ENCODE data around the gene RAPGEFL1. TPM values are rescaled to one million over a fixed set of nuclear protein-coding genes. Genes with fewer than 3 reads are reported as not detected.
A peak's percentile ranks its signal among the peaks of the same experiment; 100 is the strongest.
"Not testable (repeated sequence)": the region's sequence is repeated elsewhere in the genome, so short reads cannot be mapped to it uniquely, and the experiment has no call there.

The RAPGEFL1 gene
- total RNA-seq, 1 donor from 2014 or later = 7.0 TPM

DNA sequence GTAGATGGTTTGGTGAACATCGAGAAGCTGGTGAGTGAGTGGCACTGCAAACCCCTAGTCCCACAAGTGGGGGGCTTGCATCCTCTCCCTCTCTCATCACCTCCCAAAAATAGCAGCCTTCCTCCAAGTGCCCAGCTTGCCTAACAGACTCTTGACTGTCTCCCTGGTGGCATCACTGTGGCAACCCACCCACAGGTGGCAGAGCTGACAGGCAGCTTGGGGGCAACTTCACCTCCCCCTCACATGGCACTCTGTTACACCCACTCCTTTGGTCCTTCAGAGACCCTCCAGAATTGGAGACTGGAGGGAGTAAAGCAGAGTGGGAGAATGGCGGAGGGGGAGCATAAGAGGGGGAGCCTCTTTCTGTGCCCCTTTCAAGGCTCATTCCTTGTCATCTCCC, 15.7 kb downstream of the RAPGEFL1 start:
- no peak for TF ChIP-seq EZH2 (IDR thresholded peaks at IDR 0.05; ENCODE audit: insufficient read depth, low read length)
- TF ChIP-seq, protein P1, sequence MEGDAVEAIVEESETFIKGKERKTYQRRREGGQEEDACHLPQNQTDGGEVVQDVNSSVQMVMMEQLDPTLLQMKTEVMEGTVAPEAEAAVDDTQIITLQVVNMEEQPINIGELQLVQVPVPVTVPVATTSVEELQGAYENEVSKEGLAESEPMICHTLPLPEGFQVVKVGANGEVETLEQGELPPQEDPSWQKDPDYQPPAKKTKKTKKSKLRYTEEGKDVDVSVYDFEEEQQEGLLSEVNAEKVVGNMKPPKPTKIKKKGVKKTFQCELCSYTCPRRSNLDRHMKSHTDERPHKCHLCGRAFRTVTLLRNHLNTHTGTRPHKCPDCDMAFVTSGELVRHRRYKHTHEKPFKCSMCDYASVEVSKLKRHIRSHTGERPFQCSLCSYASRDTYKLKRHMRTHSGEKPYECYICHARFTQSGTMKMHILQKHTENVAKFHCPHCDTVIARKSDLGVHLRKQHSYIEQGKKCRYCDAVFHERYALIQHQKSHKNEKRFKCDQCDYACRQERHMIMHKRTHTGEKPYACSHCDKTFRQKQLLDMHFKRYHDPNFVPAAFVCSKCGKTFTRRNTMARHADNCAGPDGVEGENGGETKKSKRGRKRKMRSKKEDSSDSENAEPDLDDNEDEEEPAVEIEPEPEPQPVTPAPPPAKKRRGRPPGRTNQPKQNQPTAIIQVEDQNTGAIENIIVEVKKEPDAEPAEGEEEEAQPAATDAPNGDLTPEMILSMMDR (IDR thresholded peaks at IDR 0.05; ENCODE audit: insufficient read depth, low read depth, low read length) = no peak
- Histone ChIP-seq H2AFZ (ENCODE audit: low read depth, low read length) (no peak overlapping the region), H3K9ac (ENCODE audit: low read length) (no peak overlapping the region), H3K79me2 (ENCODE audit: insufficient read depth, low read length) (no peaks in the 10 kb centered on the region), H3K4me1 (ENCODE audit: insufficient read depth, low read length) (peaks cover 3% of the 10 kb centered on the region), H3K4me2 (ENCODE audit: low read length) (no peak overlapping the region), H3K9me3 (ENCODE audit: insufficient read depth, low read depth, low read length) (no peaks in the 10 kb centered on the region), H3K36me3 (ENCODE audit: insufficient read depth, low read length) (peaks cover 2% of the 10 kb centered on the region), H3K27ac (ENCODE audit: low read depth, low read length) (no peak overlapping the region), H3K27me3 (ENCODE audit: insufficient read depth, low read length) (no peaks in the 10 kb centered on the region), H4K20me1 (ENCODE audit: insufficient read depth, low read length) (no peaks in the 10 kb centered on the region), H3K4me3 (ENCODE audit: insufficient read depth, low read depth, low read length) (no peak overlapping the region)
- Mint-ChIP-seq H3K4me3 (ENCODE audit: unreplicated experiment) (peak overlapping the region; percentile 40), H3K4me1 (ENCODE audit: low read depth, unreplicated experiment) (peaks cover 4% of the 10 kb centered on the region), H3K27ac (ENCODE audit: unreplicated experiment) (no peak overlapping the region), H3K36me3 (ENCODE audit: low read depth, unreplicated experiment) (peaks cover 19% of the 10 kb centered on the region), H3K9me3 (ENCODE audit: unreplicated experiment) (no peaks in the 10 kb centered on the region), H3K27me3 (ENCODE audit: low read depth, unreplicated experiment) (peaks cover 1% of the 10 kb centered on the region)
- DNase-seq (ENCODE audit: low read depth) (no peak), FAIRE-seq (no peak)

- peaks cover 2% of the 10 kb centered on the region for H3K36me3 ChIP-seq (ENCODE audit: insufficient read depth, low read length)
- no peak overlapping the region for H3K9ac ChIP-seq (ENCODE audit: low read length)
- Mint-ChIP-seq H3K36me3 (ENCODE audit: low read depth, unreplicated experiment) (peaks cover 9% of the 10 kb centered on the region), H3K27ac (ENCODE audit: unreplicated experiment) (no peak overlapping the region), H3K4me1 (ENCODE audit: low read depth, unreplicated experiment) (peaks cover 6% of the 10 kb centered on the region), H3K27me3 (ENCODE audit: low read depth, unreplicated experiment) (peaks cover 2% of the 10 kb centered on the region), H3K9me3 (ENCODE audit: unreplicated experiment) (no peaks in the 10 kb centered on the region), H3K4me3 (ENCODE audit: unreplicated experiment) (no peak overlapping the region)
- no peak overlapping the region for H3K27ac ChIP-seq (ENCODE audit: low read depth, low read length)
- no peak for FAIRE-seq
- no peak for DNase-seq (ENCODE audit: low read depth)
- no peaks in the 10 kb centered on the region for H4K20me1 ChIP-seq (ENCODE audit: insufficient read depth, low read length)
- TF ChIP-seq, protein P1 (IDR thresholded peaks at IDR 0.05; ENCODE audit: insufficient read depth, low read depth, low read length) = no peak
- no peak for TF ChIP-seq EZH2 (IDR thresholded peaks at IDR 0.05; ENCODE audit: insufficient read depth, low read length)
- H3K9me3 ChIP-seq (ENCODE audit: insufficient read depth, low read depth, low read length) = no peaks in the 10 kb centered on the region
- H3K4me1 ChIP-seq (ENCODE audit: insufficient read depth, low read length) = peaks cover 3% of the 10 kb centered on the region
- no peaks in the 10 kb centered on the region for H3K27me3 ChIP-seq (ENCODE audit: insufficient read depth, low read length)
- H3K79me2 ChIP-seq (ENCODE audit: insufficient read depth, low read length) = no peaks in the 10 kb centered on the region
- no peak overlapping the region for H3K4me3 ChIP-seq (ENCODE audit: insufficient read depth, low read depth, low read length)
- H3K4me2 ChIP-seq (ENCODE audit: low read length) = no peak overlapping the region
- H2AFZ ChIP-seq (ENCODE audit: low read depth, low read length) = no peak overlapping the region
Observed at GRCh38 chr17:40194821-40195220, 17.6 kb downstream of the RAPGEFL1 start.

DNA sequence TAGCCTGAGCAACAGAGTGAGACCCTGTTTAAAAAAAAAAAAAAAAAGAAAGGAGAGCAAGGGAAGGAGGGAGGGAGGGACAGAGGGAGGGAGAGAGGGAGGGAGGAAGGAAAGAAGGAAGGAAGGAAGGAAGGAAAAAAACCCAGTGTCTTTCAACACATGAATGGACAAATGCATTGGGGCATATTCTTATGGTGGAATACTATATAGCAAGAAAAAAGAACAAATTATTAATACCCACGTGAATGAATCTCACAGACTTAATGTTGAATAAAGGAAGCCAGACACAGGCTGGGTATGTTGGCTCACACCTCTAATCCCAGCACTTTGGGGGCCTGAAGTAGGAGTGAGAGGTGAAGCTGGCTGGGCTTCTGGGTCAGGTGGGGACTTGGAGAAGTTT, 20.3 kb downstream of the RAPGEFL1 start:
- no peak overlapping the region for H3K4me2 ChIP-seq (ENCODE audit: low read length)
- H3K9ac ChIP-seq (ENCODE audit: low read length) = no peak overlapping the region
- no peaks in the 10 kb centered on the region for H4K20me1 ChIP-seq (ENCODE audit: insufficient read depth, low read length)
- H3K4me1 Mint-ChIP-seq (ENCODE audit: low read depth, unreplicated experiment) = peaks cover 5% of the 10 kb centered on the region
- peaks cover 2% of the 10 kb centered on the region for H3K36me3 ChIP-seq (ENCODE audit: insufficient read depth, low read length)
- H3K4me3 ChIP-seq (ENCODE audit: insufficient read depth, low read depth, low read length) = no peak overlapping the region
- DNase-seq (ENCODE audit: low read depth) (no peak), FAIRE-seq (no peak)
- TF ChIP-seq EZH2 (IDR thresholded peaks at IDR 0.05; ENCODE audit: insufficient read depth, low read length) = no peak
- TF ChIP-seq, protein P1 (IDR thresholded peaks at IDR 0.05; ENCODE audit: insufficient read depth, low read depth, low read length) = no peak
- H3K27ac ChIP-seq (ENCODE audit: low read depth, low read length) = no peak overlapping the region
- no peaks in the 10 kb centered on the region for H3K79me2 ChIP-seq (ENCODE audit: insufficient read depth, low read length)
- peaks cover 7% of the 10 kb centered on the region for H3K36me3 Mint-ChIP-seq (ENCODE audit: low read depth, unreplicated experiment)
- no peak overlapping the region for H3K4me3 Mint-ChIP-seq (ENCODE audit: unreplicated experiment)
- H3K27me3 Mint-ChIP-seq (ENCODE audit: low read depth, unreplicated experiment) = peaks cover 2% of the 10 kb centered on the region
- H3K9me3 Mint-ChIP-seq (ENCODE audit: unreplicated experiment) = no peaks in the 10 kb centered on the region
- no peaks in the 10 kb centered on the region for H3K27me3 ChIP-seq (ENCODE audit: insufficient read depth, low read length)
- no peak overlapping the region for H2AFZ ChIP-seq (ENCODE audit: low read depth, low read length)
- H3K4me1 ChIP-seq (ENCODE audit: insufficient read depth, low read length) = no peaks in the 10 kb centered on the region
- no peak overlapping the region for H3K27ac Mint-ChIP-seq (ENCODE audit: unreplicated experiment)
- no peaks in the 10 kb centered on the region for H3K9me3 ChIP-seq (ENCODE audit: insufficient read depth, low read depth, low read length)

DNA sequence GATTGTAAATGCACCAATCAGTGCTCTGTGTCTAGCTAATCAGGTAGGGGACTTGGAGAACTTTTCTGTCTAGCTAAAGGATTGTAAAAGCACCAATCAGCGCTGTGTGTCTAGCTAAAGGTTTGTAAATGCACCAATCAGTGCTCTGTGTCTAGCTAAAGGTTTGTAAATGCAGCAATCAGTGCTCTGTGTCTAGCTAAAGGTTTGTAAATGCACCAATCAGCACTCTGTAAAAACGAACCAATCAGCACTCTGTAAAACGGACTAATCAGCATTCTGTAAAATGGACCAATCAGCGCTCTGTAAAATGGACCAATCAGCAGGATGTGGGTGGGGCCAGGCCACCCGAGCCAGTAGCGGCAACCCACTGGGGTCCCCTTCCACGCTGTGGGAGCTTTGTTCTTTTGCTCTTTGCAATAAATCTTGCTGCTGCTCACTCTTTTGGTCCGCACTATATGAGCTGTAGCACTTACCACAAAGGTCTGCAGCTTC, 20.7 kb downstream of the RAPGEFL1 start:
- not testable (repeated sequence) for H3K4me3 ChIP-seq (ENCODE audit: insufficient read depth, low read depth, low read length); H3K4me2 ChIP-seq (ENCODE audit: low read length); DNase-seq (ENCODE audit: low read depth); H3K9me3 ChIP-seq (ENCODE audit: insufficient read depth, low read depth, low read length); H3K27me3 ChIP-seq (ENCODE audit: insufficient read depth, low read length); H3K4me1 ChIP-seq (ENCODE audit: insufficient read depth, low read length); H4K20me1 ChIP-seq (ENCODE audit: insufficient read depth, low read length); H3K9ac ChIP-seq (ENCODE audit: low read length); H3K4me1 Mint-ChIP-seq (ENCODE audit: low read depth, unreplicated experiment); H2AFZ ChIP-seq (ENCODE audit: low read depth, low read length); H3K4me3 Mint-ChIP-seq (ENCODE audit: unreplicated experiment); H3K36me3 ChIP-seq (ENCODE audit: insufficient read depth, low read length); H3K27ac ChIP-seq (ENCODE audit: low read depth, low read length); H3K27ac Mint-ChIP-seq (ENCODE audit: unreplicated experiment); H3K79me2 ChIP-seq (ENCODE audit: insufficient read depth, low read length); H3K36me3 Mint-ChIP-seq (ENCODE audit: low read depth, unreplicated experiment); H3K9me3 Mint-ChIP-seq (ENCODE audit: unreplicated experiment); H3K27me3 Mint-ChIP-seq (ENCODE audit: low read depth, unreplicated experiment); FAIRE-seq

Data from astrocyte (in vitro differentiated cells and primary cell).